Caco-2 (cell line): ENCODE data around the gene ILDR1. TPM values are rescaled to one million over a fixed set of nuclear protein-coding genes. Genes with fewer than 3 reads are reported as not detected.

Source experiments
- BruUV-seq: library from RNA; stranded (reverse); fragments of 400-500 nt; replicated peaks from 2 replicates; lab custom pipeline; 2021; lab: Mats Ljungman, UMichigan
- CTCF ChIA-PET: fragments of 300-600 bp; sonication (Branson Sonifier 250); formaldehyde crosslinking; loops from one replicate; lab custom pipeline; 2022; ENCODE audit warnings: antibody characterized with exemption; lab: Charles Lee
- POLR2A ChIA-PET: fragments of 300-600 bp; sonication (Branson Sonifier 250); formaldehyde crosslinking; loops from one replicate; lab custom pipeline; 2022; ENCODE audit warnings: antibody characterized with exemption; lab: Charles Lee
- DNase-seq, 2 experiments: peaks; one replicate each; pipeline versions ENCODE4 v3.0.0 to v3.0.0-alpha.2; 2020 to 2022
- H3K27me3 ChIP-seq: replicated peaks from 2 replicates; pipeline ENCODE4 v1.6.0; 2011; ENCODE audit warnings: low read length; ENCODE audit not compliant: control insufficient read depth, insufficient read depth
- H3K36me3 ChIP-seq: 2 replicates; pipeline ENCODE4 v1.5.1; 2011; ENCODE audit warnings: low read length; ENCODE audit not compliant: control insufficient read depth, insufficient read depth
- H3K4me1 ChIP-seq: fragments of 250-450 bp; sonication (Bioruptor Pico); 2 replicates; pipeline ENCODE4 v1.5.1; 2020; ENCODE audit warnings: mild to moderate bottlenecking
- H3K4me3 ChIP-seq: 2 replicates; pipeline ENCODE4 v1.5.1; 2011; ENCODE audit warnings: low read depth, mild to moderate bottlenecking, control low read depth, low read length
- H3K9me3 ChIP-seq: fragments of 250-450 bp; sonication (Bioruptor Pico); 2 replicates; pipeline ENCODE4 v1.5.1; 2020; ENCODE audit warnings: mild to moderate bottlenecking, moderate library complexity
- H3K27ac Mint-ChIP-seq: one replicate; pipeline ENCODE4 v1.8.0; 2022; ENCODE audit warnings: mixed read lengths; ENCODE audit not compliant: unreplicated experiment
- H3K27me3 Mint-ChIP-seq: one replicate; pipeline ENCODE4 v1.8.0; 2022; ENCODE audit warnings: mixed read lengths; ENCODE audit not compliant: insufficient read depth, unreplicated experiment
- H3K36me3 Mint-ChIP-seq: one replicate; pipeline ENCODE4 v1.8.0; 2022; ENCODE audit warnings: mild to moderate bottlenecking, mixed read lengths; ENCODE audit not compliant: insufficient read depth, unreplicated experiment
- H3K4me1 Mint-ChIP-seq: one replicate; pipeline ENCODE4 v1.8.0; 2022; ENCODE audit warnings: low read depth, mixed read lengths; ENCODE audit not compliant: unreplicated experiment
- H3K4me3 Mint-ChIP-seq: one replicate; pipeline ENCODE4 v1.8.0; 2022; ENCODE audit warnings: mild to moderate bottlenecking, moderate library complexity, mixed read lengths; ENCODE audit not compliant: unreplicated experiment
- H3K9me3 Mint-ChIP-seq: one replicate; pipeline ENCODE4 v1.8.0; 2022; ENCODE audit warnings: mixed read lengths; ENCODE audit not compliant: unreplicated experiment
- CTCF ChIP-seq, 2 experiments: fragments of 200-600 bp in 1 of 2; IDR thresholded peaks; 1 replicate in 1 of 2; 2 replicates in 1 of 2; pipeline versions ENCODE4 v1.5.1 to v1.8.0; 2011 to 2022; ENCODE audit warnings: antibody characterized with exemption in 1 of 2, control low read depth in 1 of 2, inconsistent platforms in 1 of 2, low read depth in 1 of 2, low read length in 1 of 2, mild to moderate bottlenecking in 1 of 2, moderate library complexity in 1 of 2; ENCODE audit not compliant: insufficient read depth in 1 of 2, severe bottlenecking in 1 of 2, unreplicated experiment in 1 of 2
- intact Hi-C: fragments of 100-400 bp; cut with micrococcal nuclease; formaldehyde crosslinking; loops from one replicate; pipeline ENCODE4 v1.10.0; 2022; ENCODE audit not compliant: unreplicated experiment
- total RNA-seq: library from RNA; stranded (reverse); gene quantifications from 2 replicates; pipeline ENCODE4 v1.2.3, GENCODE V29; 2022

The ILDR1 gene
- total RNA-seq, 1 experiment from 2014 or later: 0.25 TPM

DNA sequence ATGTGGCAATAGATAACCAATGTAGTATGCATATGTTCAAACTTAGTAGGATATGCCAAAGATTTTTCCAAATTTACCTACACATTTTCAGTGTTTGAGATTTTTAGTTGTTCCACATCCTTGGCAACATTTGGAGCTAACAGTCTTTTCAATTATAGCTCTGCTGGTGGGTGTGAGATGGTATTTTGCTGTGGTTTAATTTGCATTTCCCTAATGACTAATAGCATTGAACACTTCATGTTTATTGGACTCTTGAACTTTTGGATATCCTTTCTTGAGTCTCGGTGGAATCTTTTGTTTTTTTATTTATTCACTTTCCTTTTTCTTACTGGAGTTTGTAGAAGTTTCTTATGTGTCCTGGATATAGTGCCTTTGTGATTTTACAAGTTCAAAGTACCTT, 11.0 kb upstream of the ILDR1 start:
- H3K4me3 Mint-ChIP-seq: no peak overlapping the region
- no TSS peak for BruUV-seq
- no peaks in the 10 kb centered on the region for H3K4me1 Mint-ChIP-seq
- Histone ChIP-seq H3K4me1 (no peaks in the 10 kb centered on the region), H3K4me3 (no peak overlapping the region), H3K27me3 (no peaks in the 10 kb centered on the region), H3K9me3 (peaks cover 8% of the 10 kb centered on the region; the same call in 1 of the 2 replicates), H3K36me3 (no peaks in the 10 kb centered on the region)
- intact Hi-C loops: no loop called here
- no peak overlapping the region for H3K27ac Mint-ChIP-seq
- peaks cover 22% of the 10 kb centered on the region for H3K9me3 Mint-ChIP-seq
- DNase-seq: no peak
- TF ChIP-seq CTCF (IDR thresholded peaks at IDR 0.05; ENCODE audit: insufficient read depth in 1 of 2, low read depth in 1 of 2, low read length in 1 of 2, severe bottlenecking in 1 of 2, unreplicated experiment in 1 of 2): no peak
- ChIA-PET CTCF (no interaction called here), POLR2A (no interaction called here)
- peaks cover 3% of the 10 kb centered on the region for H3K27me3 Mint-ChIP-seq
- H3K36me3 Mint-ChIP-seq: no peaks in the 10 kb centered on the region

GRCh38 chr3:122032531-122032930, 10.5 kb upstream of the ILDR1 start:
- intact Hi-C loops: no loop called here
- H3K36me3 ChIP-seq: no peaks in the 10 kb centered on the region
- no peaks in the 10 kb centered on the region for H3K36me3 Mint-ChIP-seq
- H3K9me3 Mint-ChIP-seq: peaks cover 17% of the 10 kb centered on the region
- H3K4me1 ChIP-seq: no peaks in the 10 kb centered on the region
- no TSS peak for BruUV-seq
- H3K9me3 ChIP-seq: peaks cover 8% of the 10 kb centered on the region; the same call in 1 of the 2 replicates
- ChIA-PET CTCF (no interaction called here), POLR2A (no interaction called here)
- H3K4me3 Mint-ChIP-seq: no peak overlapping the region
- H3K4me3 ChIP-seq: no peak overlapping the region
- DNase-seq: no peak
- TF ChIP-seq CTCF (IDR thresholded peaks at IDR 0.05; ENCODE audit: insufficient read depth in 1 of 2, low read depth in 1 of 2, low read length in 1 of 2, severe bottlenecking in 1 of 2, unreplicated experiment in 1 of 2): no peak
- H3K27me3 Mint-ChIP-seq: peaks cover 3% of the 10 kb centered on the region
- H3K27ac Mint-ChIP-seq: no peak overlapping the region
- H3K4me1 Mint-ChIP-seq: no peaks in the 10 kb centered on the region
- H3K27me3 ChIP-seq: no peaks in the 10 kb centered on the region

- H3K36me3 ChIP-seq: no peaks in the 10 kb centered on the region
- intact Hi-C loops: no loop called here
- no peak overlapping the region for H3K4me3 ChIP-seq
- Mint-ChIP-seq H3K9me3 (peaks cover 10% of the 10 kb centered on the region), H3K4me3 (no peak overlapping the region), H3K27me3 (peaks cover 3% of the 10 kb centered on the region), H3K36me3 (no peaks in the 10 kb centered on the region), H3K27ac (no peak overlapping the region), H3K4me1 (no peaks in the 10 kb centered on the region)
- no peaks in the 10 kb centered on the region for H3K4me1 ChIP-seq
- POLR2A ChIA-PET: no interaction called here
- H3K27me3 ChIP-seq: no peaks in the 10 kb centered on the region
- no TSS peak for BruUV-seq
- no peaks in the 10 kb centered on the region; the same call in 1 of the 2 replicates for H3K9me3 ChIP-seq
- DNase-seq: no peak
- CTCF ChIA-PET: no interaction called here
- no peak for TF ChIP-seq CTCF (IDR thresholded peaks at IDR 0.05; ENCODE audit: insufficient read depth in 1 of 2, low read depth in 1 of 2, low read length in 1 of 2, severe bottlenecking in 1 of 2, unreplicated experiment in 1 of 2)
These were observed 9.0 kb upstream of the ILDR1 start for GRCh38 chr3:122031123-122031468.
